Measurements from ENCODE around the gene GABPB1.

DNA sequence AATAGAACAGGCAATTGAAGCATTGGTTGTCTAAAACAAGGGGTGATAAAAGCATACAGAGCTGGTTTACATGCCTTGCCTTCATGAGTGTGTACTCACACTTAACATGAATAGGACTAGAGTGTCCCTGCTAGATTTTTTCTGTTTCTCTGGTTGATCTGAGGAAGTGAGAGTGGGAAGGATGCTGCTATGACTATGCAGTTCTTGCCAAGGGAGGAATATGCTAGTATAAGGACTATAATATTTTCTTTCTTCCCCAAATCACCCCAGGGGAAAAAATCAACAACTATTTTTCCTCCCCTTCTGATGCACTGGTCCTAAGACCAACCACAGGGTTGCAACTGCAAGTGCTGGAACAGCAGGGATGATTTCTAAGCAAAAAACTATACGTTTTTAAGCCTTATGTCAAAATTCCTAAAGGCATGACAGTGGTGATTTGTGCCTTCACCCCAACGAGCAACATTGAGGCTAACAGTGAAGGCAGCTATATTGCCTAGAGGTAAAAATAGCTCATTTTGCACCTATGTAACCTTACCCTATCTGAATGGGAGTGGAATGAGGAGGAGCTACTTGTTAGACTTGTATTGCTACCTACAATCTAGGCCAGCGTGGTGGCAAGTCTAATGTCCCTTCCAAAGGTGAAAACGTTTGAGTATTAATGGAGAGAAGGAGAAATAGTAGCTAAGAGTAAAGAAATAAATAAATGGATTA, 35.7 kb upstream of the GABPB1 start:
- TF ChIP-seq, protein P1, sequence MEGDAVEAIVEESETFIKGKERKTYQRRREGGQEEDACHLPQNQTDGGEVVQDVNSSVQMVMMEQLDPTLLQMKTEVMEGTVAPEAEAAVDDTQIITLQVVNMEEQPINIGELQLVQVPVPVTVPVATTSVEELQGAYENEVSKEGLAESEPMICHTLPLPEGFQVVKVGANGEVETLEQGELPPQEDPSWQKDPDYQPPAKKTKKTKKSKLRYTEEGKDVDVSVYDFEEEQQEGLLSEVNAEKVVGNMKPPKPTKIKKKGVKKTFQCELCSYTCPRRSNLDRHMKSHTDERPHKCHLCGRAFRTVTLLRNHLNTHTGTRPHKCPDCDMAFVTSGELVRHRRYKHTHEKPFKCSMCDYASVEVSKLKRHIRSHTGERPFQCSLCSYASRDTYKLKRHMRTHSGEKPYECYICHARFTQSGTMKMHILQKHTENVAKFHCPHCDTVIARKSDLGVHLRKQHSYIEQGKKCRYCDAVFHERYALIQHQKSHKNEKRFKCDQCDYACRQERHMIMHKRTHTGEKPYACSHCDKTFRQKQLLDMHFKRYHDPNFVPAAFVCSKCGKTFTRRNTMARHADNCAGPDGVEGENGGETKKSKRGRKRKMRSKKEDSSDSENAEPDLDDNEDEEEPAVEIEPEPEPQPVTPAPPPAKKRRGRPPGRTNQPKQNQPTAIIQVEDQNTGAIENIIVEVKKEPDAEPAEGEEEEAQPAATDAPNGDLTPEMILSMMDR (conservative IDR thresholded peaks at IDR 0.05; ENCODE audit: low read depth, low read length): no peak
- no peak for TF ChIP-seq EZH2phosphoT487 (IDR thresholded peaks at IDR 0.05; ENCODE audit: borderline replicate concordance, low read length)
- TF ChIP-seq EZH2 (IDR thresholded peaks at IDR 0.05; ENCODE audit: low read length, unreplicated experiment): no peak

All from PC-3 (cell line).